Skin epidermis (tissue), 12 donors: Measurements from ENCODE around the gene INPP5J.

Experiments used
- H3K27ac ChIP-seq, 21 experiments: fragments of 200-600 bp; sonication (generic) in 11 of 21; one replicate each; pipeline ENCODE4 v1.5.0; 2020; ENCODE audit warnings: mild to moderate bottlenecking in 3 of 21, inconsistent platforms in 2 of 21, moderate library complexity in 2 of 21
- H3K4me3 ChIP-seq, 7 experiments: fragments of 200-600 bp; sonication (generic) in 2 of 7; one replicate each; pipeline ENCODE4 v1.5.0; 2020; ENCODE audit warnings: inconsistent platforms in 2 of 7, mild to moderate bottlenecking in 2 of 7, moderate library complexity in 1 of 7

INPP5J gene

GRCh38 chr22:31120230-31120629 lies 2.5 kb upstream of the INPP5J start:
- no peak overlapping the region for H3K4me3 ChIP-seq
- no peak overlapping the region for H3K27ac ChIP-seq

- no peak overlapping the region for H3K4me3 ChIP-seq
- no peak overlapping the region for H3K27ac ChIP-seq
Measured at GRCh38 chr22:31120642-31121041, 2.1 kb upstream of the INPP5J start.

GRCh38 chr22:31121403-31121802 lies 1.4 kb upstream of the INPP5J start:
- Histone ChIP-seq H3K4me3 (no peak overlapping the region), H3K27ac (no peak overlapping the region)

DNA sequence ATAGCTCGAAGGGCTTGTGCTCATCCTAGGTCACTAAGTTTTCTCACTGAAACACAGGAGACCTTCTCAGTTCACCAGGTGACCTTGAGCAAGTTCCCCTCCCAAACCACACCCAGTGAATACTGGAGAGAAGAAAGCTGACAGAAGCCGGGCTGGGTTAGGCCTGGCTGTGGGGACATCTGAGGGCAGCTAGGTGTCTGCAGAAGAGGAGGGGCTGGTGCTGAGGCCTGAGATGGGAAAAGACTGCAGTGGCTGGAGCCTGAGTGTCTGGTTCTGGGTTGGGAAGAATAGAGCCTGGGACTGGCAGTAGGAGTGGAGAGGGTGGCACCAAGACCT lies 602 bp upstream of the INPP5J start:
- peak overlapping the region in 4 of 21 experiments; percentile 5 to 72 (median 56) for H3K27ac ChIP-seq
- no peak overlapping the region for H3K4me3 ChIP-seq

GRCh38 chr22:31123292-31123602 lies 481 bp downstream of the INPP5J start:
- Histone ChIP-seq H3K27ac (peak overlapping the region in 5 of 21 experiments; percentile 35 to 73 (median 57)), H3K4me3 (peak overlapping the region in 5 of 7 experiments; percentile 12 to 37 (median 19))

DNA sequence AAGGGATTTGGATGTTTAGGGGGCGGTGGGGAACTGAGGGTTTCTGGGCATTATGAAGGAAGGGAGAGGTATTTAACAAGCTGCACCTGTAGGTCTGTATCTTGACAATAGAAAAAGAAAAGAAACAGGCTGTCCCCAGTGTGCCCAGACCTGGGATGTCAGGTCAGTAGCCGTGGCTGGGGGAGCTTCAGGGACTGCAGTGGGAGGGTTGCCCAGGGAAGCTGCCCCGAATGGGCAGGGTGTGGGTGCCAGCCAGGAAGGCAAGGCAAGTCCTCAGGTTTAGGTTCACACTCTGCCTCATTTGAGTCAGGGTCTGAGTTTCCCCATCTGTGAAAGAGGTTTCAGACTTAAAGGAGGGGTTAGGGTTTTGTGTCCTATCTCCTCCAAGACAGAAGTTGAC lies 1.5 kb downstream of the INPP5J start:
- H3K4me3 ChIP-seq = no peak overlapping the region
- H3K27ac ChIP-seq = no peak overlapping the region

- H3K4me3 ChIP-seq = no peak overlapping the region
Measured at GRCh38 chr22:31124811-31125465, 2.2 kb downstream of the INPP5J start.

GRCh38 chr22:31125521-31126117 lies 2.9 kb downstream of the INPP5J start:
- no peak overlapping the region for H3K27ac ChIP-seq
- no peak overlapping the region for H3K4me3 ChIP-seq

More at GRCh38 chr22:31124811-31125465, 2.2 kb downstream of the INPP5J start:
- H3K27ac ChIP-seq = no peak overlapping the region

- Histone ChIP-seq H3K4me3 (no peak overlapping the region), H3K27ac (no peak overlapping the region)
Measured at GRCh38 chr22:31126128-31126868, 3.5 kb downstream of the INPP5J start.

DNA sequence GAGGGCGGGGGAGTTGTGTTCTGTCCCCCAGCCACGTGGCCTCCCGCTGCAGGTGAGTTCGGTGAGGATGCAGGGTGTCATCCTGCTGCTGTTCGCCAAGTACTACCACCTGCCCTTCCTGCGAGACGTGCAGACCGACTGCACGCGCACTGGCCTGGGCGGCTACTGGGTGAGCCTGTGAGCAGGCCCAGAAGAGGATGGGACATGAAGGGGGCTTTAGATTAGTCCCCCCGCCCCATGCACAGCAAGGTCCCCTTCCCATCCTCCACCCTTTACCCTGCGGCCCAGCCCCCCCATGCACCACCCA lies 4.1 kb downstream of the INPP5J start:
- H3K4me3 ChIP-seq = no peak overlapping the region
- no peak overlapping the region for H3K27ac ChIP-seq

DNA sequence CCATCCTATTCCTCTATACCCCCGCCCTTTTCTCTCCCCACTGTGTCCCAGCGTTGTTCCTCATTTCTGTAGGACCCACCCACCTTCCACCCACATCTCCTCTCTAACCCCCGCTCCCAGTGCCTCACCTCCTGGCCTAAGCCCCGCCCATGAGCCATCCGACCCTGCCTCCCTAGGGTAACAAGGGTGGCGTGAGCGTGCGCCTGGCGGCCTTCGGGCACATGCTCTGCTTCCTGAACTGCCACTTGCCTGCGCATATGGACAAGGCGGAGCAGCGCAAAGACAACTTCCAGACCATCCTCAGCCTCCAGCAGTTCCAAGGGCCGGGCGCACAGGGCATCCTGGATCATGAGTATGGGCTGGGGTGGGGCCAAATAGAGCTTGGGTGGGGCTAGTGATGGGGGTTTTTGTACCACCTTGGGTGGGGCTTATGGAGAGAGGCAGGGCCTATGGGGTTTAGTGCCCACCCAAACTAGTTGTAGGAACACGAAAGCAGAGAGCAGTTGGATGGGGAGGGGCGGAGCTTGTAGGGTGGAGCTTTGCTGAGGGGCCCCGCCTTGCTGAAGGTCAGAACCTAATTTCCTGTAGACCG lies 4.5 kb downstream of the INPP5J start:
- Histone ChIP-seq H3K27ac (no peak overlapping the region), H3K4me3 (no peak overlapping the region)

DNA sequence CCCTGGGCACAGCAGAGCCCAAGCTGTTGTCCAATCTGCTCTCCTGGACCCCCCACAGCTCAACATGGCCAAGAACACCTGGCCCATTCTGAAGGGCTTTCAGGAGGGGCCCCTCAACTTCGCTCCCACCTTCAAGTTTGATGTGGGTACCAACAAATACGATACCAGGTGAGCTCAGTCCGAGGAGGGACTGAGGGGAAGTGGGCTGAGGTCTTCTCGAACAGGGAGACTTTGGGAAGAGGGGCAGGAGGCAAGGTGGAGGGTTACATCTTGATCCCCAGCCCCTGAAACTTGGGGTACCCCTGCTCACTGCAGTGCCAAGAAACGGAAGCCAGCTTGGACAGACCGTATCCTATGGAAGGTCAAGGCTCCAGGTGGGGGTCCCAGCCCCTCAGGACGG lies 5.4 kb downstream of the INPP5J start:
- no peak overlapping the region for H3K4me3 ChIP-seq

DNA sequence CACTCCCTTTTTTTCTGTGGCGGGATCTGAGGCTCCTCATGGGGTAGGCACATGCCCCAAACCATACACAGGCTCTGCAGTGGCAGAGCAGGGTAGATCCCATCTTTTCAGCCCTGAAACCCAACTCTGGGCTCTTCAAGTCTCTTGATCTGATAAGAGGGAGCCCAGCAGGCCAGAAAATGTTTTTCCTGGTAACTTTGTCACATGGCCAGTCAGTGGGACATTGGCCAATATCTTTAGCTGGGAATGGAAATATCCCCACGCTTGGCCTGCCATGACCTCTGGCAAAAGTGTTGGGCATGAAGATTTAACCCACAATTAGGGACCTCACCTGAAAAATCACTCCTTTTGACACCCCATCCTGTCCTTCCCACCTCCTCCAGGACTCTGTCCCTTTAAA lies 8.1 kb downstream of the INPP5J start:
- Histone ChIP-seq H3K27ac (no peak overlapping the region), H3K4me3 (no peak overlapping the region)

More for the DNA sequence above, 5.4 kb downstream of the INPP5J start:
- no peak overlapping the region for H3K27ac ChIP-seq

GRCh38 chr22:31133911-31134310 lies 11.1 kb downstream of the INPP5J start:
- no peak overlapping the region for H3K27ac ChIP-seq
- H3K4me3 ChIP-seq = no peak overlapping the region

GRCh38 chr22:31134688-31135087 lies 11.9 kb downstream of the INPP5J start:
- no peak overlapping the region for H3K4me3 ChIP-seq
- no peak overlapping the region for H3K27ac ChIP-seq

- Histone ChIP-seq H3K27ac (no peak overlapping the region), H3K4me3 (no peak overlapping the region)
Measured at GRCh38 chr22:31135706-31136105, 12.9 kb downstream of the INPP5J start.

GRCh38 chr22:31136155-31136554 lies 13.4 kb downstream of the INPP5J start:
- Histone ChIP-seq H3K27ac (no peak overlapping the region), H3K4me3 (no peak overlapping the region)

DNA sequence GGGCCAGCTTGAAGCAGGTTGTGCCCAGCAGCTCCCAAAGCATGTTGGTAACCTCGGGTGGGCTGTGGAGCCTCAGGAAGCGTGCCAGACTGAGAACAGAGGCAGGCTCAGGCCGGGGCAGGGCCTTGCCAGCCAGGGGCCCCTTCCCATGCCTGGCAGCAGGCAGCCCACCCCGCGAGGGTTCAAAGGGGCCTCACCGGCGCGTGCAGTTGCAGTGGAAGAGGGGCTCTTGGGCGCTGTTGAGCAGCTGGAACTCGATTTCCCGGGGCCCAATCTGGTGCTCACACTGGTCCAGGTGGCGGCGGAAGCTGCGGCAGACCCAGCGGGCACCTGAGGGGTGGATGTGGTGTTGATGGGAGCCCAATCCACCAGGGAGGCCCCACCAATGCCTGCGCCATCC lies 13.9 kb downstream of the INPP5J start:
- no peak overlapping the region for H3K27ac ChIP-seq

DNA sequence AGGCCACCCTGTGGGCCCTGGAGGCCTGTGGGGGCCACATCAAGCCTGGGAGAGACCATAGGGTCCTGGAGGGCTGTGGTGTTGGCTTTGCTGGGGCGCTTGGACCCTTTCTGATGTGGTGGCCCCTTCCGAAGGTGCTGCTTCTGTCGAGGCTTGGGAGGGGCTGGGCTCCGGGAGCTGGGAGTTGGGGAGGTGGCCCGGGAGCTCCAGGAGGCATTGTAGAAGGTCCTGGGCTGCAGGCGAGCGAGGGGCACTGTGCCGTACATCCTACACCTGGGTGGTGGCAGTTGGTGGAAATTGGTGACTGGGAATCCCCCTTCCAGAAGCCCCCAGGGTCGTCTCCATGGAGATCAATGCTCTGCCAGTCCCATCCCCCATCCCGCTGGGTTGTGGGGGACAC lies 15.0 kb downstream of the INPP5J start:
- Histone ChIP-seq H3K27ac (no peak overlapping the region), H3K4me3 (no peak overlapping the region)

More for the DNA sequence above, 13.9 kb downstream of the INPP5J start:
- no peak overlapping the region for H3K4me3 ChIP-seq

DNA sequence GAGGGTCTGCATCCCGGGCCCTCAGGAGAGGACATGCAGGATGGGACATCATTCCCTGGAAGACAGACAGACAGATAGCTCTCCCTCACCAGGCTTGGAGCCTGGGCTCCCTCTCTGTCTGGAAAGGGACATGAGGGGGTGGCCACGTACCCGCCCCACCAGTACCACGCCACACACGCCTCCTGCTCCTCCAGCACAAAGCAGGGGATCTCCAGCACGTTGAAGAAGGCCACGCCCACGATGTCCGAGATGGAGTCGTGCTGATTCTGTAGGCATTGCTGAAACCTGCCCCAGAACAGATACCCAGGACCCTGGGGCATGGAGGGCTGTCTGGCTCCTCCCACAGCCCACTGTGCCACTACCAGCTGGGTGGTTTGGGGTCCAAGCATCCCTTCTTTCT lies 15.4 kb downstream of the INPP5J start:
- H3K27ac ChIP-seq = no peak overlapping the region
- no peak overlapping the region for H3K4me3 ChIP-seq

- Histone ChIP-seq H3K4me3 (peak overlapping the region in 4 of 7 experiments; percentile 4 to 25 (median 12)), H3K27ac (peak overlapping the region in 1 of 21 experiments; percentile 60)
Measured at GRCh38 chr22:31139066-31139465, 16.3 kb downstream of the INPP5J start.
